ENCODE measurements around the gene HOXC13.

DNA sequence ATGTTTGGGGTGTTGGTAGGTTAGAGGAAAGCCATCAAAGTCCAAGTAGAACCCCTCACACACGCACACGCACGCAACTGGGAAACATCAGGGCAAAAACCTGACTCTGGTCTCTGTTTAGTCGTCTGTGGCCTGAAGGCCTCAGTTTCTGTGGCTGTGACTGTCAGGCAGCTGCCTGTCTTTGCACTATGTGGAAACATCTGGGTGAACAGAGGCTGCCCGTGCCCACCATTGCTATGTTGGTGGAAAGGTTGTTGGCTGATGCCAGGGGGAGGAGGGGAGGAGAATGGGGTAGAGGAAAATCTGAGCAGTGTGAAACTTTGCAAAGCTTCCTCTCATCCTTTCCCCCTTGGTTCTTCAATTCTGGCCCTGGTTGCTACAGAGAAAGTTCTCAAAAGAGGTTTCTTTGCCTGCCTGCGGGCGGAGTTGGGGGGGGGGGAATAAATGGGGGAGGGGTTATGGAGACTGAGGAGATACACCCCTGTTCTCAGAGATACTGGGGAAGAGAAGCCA lies 53.8 kb downstream of the HOXC13 start:
- TF ChIP-seq POLR2A (IDR thresholded peaks at IDR 0.05; ENCODE audit: low read depth) (no peak), EP300 (IDR thresholded peaks at IDR 0.05) (no peak), POLR2AphosphoS5 (IDR thresholded peaks at IDR 0.05) (no peak)
- TF ChIP-seq, protein P1, sequence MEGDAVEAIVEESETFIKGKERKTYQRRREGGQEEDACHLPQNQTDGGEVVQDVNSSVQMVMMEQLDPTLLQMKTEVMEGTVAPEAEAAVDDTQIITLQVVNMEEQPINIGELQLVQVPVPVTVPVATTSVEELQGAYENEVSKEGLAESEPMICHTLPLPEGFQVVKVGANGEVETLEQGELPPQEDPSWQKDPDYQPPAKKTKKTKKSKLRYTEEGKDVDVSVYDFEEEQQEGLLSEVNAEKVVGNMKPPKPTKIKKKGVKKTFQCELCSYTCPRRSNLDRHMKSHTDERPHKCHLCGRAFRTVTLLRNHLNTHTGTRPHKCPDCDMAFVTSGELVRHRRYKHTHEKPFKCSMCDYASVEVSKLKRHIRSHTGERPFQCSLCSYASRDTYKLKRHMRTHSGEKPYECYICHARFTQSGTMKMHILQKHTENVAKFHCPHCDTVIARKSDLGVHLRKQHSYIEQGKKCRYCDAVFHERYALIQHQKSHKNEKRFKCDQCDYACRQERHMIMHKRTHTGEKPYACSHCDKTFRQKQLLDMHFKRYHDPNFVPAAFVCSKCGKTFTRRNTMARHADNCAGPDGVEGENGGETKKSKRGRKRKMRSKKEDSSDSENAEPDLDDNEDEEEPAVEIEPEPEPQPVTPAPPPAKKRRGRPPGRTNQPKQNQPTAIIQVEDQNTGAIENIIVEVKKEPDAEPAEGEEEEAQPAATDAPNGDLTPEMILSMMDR (IDR thresholded peaks at IDR 0.05) = no peak
